A549 (cell line): ENCODE data around the gene PIAS2.

Experiments
- CTCF ChIP-seq: fragments of >200 bp; sonication (Bioruptor Twin); formaldehyde crosslinking; IDR thresholded peaks from 3 replicates; pipeline ENCODE4 v1.5.1; 2016
- EP300 ChIP-seq, 2 experiments: fragments of >200 bp; sonication (Bioruptor Twin); formaldehyde crosslinking; IDR thresholded peaks; 2 replicates in 1 of 2; 3 replicates in 1 of 2; pipeline ENCODE4 v1.6.1; 2016 to 2017
- KDM1A ChIP-seq: fragments of 200-600 bp; sonication (generic); IDR thresholded peaks from 2 replicates; pipeline ENCODE4 v1.6.1; 2016; ENCODE audit warnings: low read depth, mild to moderate bottlenecking
- MAFK ChIP-seq: fragments of 450-650 bp; IDR thresholded peaks from 2 replicates; pipeline ENCODE4 v1.6.1; 2014; ENCODE audit not compliant: partially characterized antibody
- MYC ChIP-seq: IDR thresholded peaks from 2 replicates; pipeline ENCODE4 v1.6.1; 2012; ENCODE audit warnings: mild to moderate bottlenecking, inconsistent platforms, low read length, improper control_type of control experiment, borderline replicate concordance
- POLR2A ChIP-seq: IDR thresholded peaks from 2 replicates; pipeline ENCODE4 v1.6.1; 2012; ENCODE audit warnings: mild to moderate bottlenecking, low read length
- RAD21 ChIP-seq, 2 experiments: fragments of >200 bp in 1 of 2; sonication (Bioruptor Twin) in 1 of 2; formaldehyde crosslinking in 1 of 2; IDR thresholded peaks in 1 of 2; conservative IDR thresholded peaks in 1 of 2; 2 replicates in 1 of 2; 3 replicates in 1 of 2; pipeline ENCODE4 v1.6.1; 2012 to 2018; ENCODE audit warnings: inconsistent platforms in 1 of 2
- RCOR1 ChIP-seq: fragments of 150-350 bp; IDR thresholded peaks from 2 replicates; pipeline ENCODE4 v1.6.1; 2014; ENCODE audit warnings: antibody characterized with exemption, low read length, low read depth
- RNF2 ChIP-seq: fragments of 200-600 bp; sonication (generic); IDR thresholded peaks from 2 replicates; pipeline ENCODE4 v1.6.1; 2016; ENCODE audit warnings: low read depth, mild to moderate bottlenecking, antibody characterized with exemption, moderate library complexity, borderline replicate concordance

GRCh38 chr18:46849007-46849406 lies 68.3 kb downstream of the PIAS2 start:
- TF ChIP-seq CTCF (no peak), RNF2 (no peak), RCOR1 (no peak), MYC (no peak), EP300 (IDR thresholded peaks at IDR 0.05) (no peak), RAD21 (conservative IDR thresholded peaks at IDR 0.05 in 1 of 2, IDR thresholded peaks at IDR 0.05 in 1 of 2) (no peak), MAFK (peak; percentile 30), POLR2A (no peak), KDM1A (no peak)
